Measurements from ENCODE around the gene ABCA4.

The ABCA4 gene

DNA sequence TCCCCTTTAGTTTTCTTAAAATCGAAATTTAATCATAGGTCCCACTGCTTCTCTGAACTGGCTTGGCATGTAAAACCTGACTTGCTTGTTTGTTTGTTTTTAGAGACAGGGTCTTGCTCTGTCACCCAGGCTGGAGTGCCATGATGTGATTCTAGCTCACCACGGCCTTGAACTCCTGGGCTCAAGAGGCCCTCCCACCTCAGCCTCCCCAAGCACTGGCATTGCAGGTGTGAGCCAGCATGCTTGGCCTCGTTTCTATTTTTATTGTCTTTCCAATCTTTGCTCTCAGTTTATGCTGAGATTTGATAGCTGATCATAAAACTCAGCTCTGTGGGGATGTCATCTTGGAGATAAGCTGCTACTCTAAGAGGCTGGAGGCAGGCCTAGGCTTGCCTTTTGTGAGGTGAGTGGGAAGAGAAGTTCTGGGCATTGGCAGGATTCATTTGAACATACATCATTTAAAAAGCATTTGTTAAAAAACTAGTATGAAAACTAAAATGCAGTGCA lies 160.3 kb downstream of the ABCA4 start:
- no peak overlapping the region for H3K27ac ChIP-seq (replicated peaks; ENCODE audit: low read length)
- no peak overlapping the region for H3K9ac ChIP-seq (ENCODE audit: low read depth, low read length, poor library complexity)
- no peak for DNase-seq (ENCODE audit: low spot score)

DNA sequence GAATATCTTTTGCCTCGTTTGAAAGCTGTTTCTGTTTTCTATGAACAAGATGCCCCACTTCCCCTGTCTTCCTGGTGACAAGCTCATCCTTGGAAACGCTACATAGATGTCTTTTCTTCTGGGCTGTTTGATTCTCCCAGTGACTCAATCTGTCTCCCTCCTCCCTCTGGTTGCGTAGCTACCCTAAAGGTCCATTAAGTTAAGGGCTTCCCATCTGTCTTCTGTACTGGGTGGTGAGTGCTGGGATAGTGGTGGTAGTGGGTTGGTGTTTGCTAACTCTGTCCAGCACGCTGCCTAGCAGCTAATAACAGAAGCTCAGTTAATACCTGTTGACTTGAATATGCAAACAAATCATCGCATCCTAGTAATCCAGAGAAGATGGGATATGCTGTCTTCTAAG lies 161.5 kb downstream of the ABCA4 start:
- H3K4me3 ChIP-seq (ENCODE audit: low read length in 2 of 2): no peak overlapping the region

More for the DNA sequence above, 160.3 kb downstream of the ABCA4 start:
- no peak overlapping the region for H2BK120ac ChIP-seq (ENCODE audit: low read depth, low read length)
- H2AFZ ChIP-seq (ENCODE audit: low read length): no peak overlapping the region
- no peak overlapping the region for H3K14ac ChIP-seq (ENCODE audit: low read length)
- no peak overlapping the region for H3K23ac ChIP-seq (ENCODE audit: low read depth, low read length, poor library complexity)
- no peaks in the 10 kb centered on the region for H3K79me1 ChIP-seq (ENCODE audit: low read depth, low read length)
- no CpG with 5 or more reads among the region's 3 CpGs for WGBS, 2 donors (ENCODE audit: extremely low coverage in 2 of 2, insufficient read length in 2 of 2, insufficient replicate concordance in 1 of 2)
- no peaks in the 10 kb centered on the region for H3K4me1 ChIP-seq (ENCODE audit: control insufficient read depth in 2 of 2, insufficient read depth in 1 of 2, low read depth in 1 of 2, low read length in 2 of 2)
- no peak overlapping the region for H3K4ac ChIP-seq (ENCODE audit: low read length)
- H2AK5ac ChIP-seq (ENCODE audit: low read depth, low read length): no peak overlapping the region
- H3K36me3 ChIP-seq (replicated peaks in 1 of 2; ENCODE audit: control insufficient read depth in 2 of 2, insufficient read depth in 2 of 2, low read length in 2 of 2): no peaks in the 10 kb centered on the region
- H4K91ac ChIP-seq (ENCODE audit: low read depth, low read length, poor library complexity): no peak overlapping the region
- no peak overlapping the region for H2BK15ac ChIP-seq (ENCODE audit: low read length)
- no peak overlapping the region for H2BK12ac ChIP-seq (ENCODE audit: low read length)
- no peak overlapping the region for H2BK5ac ChIP-seq (ENCODE audit: low read length)
- no peak overlapping the region for H3K18ac ChIP-seq (ENCODE audit: low read length)
- peaks cover 7 to 8% of the 10 kb centered on the region in 2 donors for H3K9me3 ChIP-seq (replicated peaks in 1 of 2; ENCODE audit: control insufficient read depth in 2 of 2, insufficient read depth in 1 of 2, low read depth in 1 of 2, low read length in 2 of 2)
- no peak overlapping the region for H3K4me2 ChIP-seq (ENCODE audit: insufficient read depth, low read length, poor library complexity, severe bottlenecking)
- H3K4me3 ChIP-seq (ENCODE audit: low read length in 2 of 2): no peak overlapping the region
- H3K27me3 ChIP-seq (ENCODE audit: control insufficient read depth in 3 of 3, insufficient read depth in 3 of 3, low read depth in 1 of 3, low read length in 3 of 3): peaks cover 0 to 13% (median 0%) of the 10 kb centered on the region in 3 experiments
- H4K8ac ChIP-seq (ENCODE audit: low read depth, low read length): no peak overlapping the region

DNA sequence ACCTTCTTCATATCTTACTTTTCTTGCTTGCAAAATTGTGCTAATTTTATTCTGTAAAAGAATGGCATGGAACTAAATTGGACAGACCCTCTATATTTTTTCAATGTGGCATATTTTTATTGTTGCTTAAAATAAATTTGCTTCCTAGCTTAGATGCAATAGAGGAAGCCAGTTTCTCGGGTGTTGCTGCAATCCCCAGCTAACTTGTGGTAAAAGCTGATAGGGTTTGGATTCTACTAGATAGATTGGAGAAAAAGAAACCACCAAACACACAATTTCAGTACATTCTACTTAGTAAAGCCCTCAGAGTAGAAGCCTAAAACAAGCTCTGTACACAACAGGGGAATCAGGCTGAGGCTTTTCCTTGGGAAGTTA lies 162.2 kb downstream of the ABCA4 start:
- DNase-seq (ENCODE audit: low spot score): no peak
- WGBS, 2 donors (ENCODE audit: extremely low coverage in 2 of 2, insufficient read length in 2 of 2, insufficient replicate concordance in 1 of 2): no CpG with 5 or more reads among the region's 1 CpG
- no peak overlapping the region for H2AFZ ChIP-seq (ENCODE audit: low read length)
- peaks cover 0 to 13% (median 0%) of the 10 kb centered on the region in 3 experiments for H3K27me3 ChIP-seq (ENCODE audit: control insufficient read depth in 3 of 3, insufficient read depth in 3 of 3, low read depth in 1 of 3, low read length in 3 of 3)
- no peaks in the 10 kb centered on the region for H3K79me1 ChIP-seq (ENCODE audit: low read depth, low read length)
- H3K27ac ChIP-seq (replicated peaks; ENCODE audit: low read length): no peak overlapping the region
- no peak overlapping the region for H3K4me2 ChIP-seq (ENCODE audit: insufficient read depth, low read length, poor library complexity, severe bottlenecking)
- H3K36me3 ChIP-seq (replicated peaks in 1 of 2; ENCODE audit: control insufficient read depth in 2 of 2, insufficient read depth in 2 of 2, low read length in 2 of 2): no peaks in the 10 kb centered on the region
- H2BK120ac ChIP-seq (ENCODE audit: low read depth, low read length): no peak overlapping the region
- no peak overlapping the region for H4K91ac ChIP-seq (ENCODE audit: low read depth, low read length, poor library complexity)
- H2AK5ac ChIP-seq (ENCODE audit: low read depth, low read length): no peak overlapping the region
- H3K18ac ChIP-seq (ENCODE audit: low read length): no peak overlapping the region
- H3K23ac ChIP-seq (ENCODE audit: low read depth, low read length, poor library complexity): no peak overlapping the region
- no peaks in the 10 kb centered on the region for H3K4me1 ChIP-seq (ENCODE audit: control insufficient read depth in 2 of 2, insufficient read depth in 1 of 2, low read depth in 1 of 2, low read length in 2 of 2)
- no peak overlapping the region for H2BK15ac ChIP-seq (ENCODE audit: low read length)
- H3K9me3 ChIP-seq (replicated peaks in 1 of 2; ENCODE audit: control insufficient read depth in 2 of 2, insufficient read depth in 1 of 2, low read depth in 1 of 2, low read length in 2 of 2): peaks cover 7 to 8% of the 10 kb centered on the region in 2 donors
- H3K14ac ChIP-seq (ENCODE audit: low read length): no peak overlapping the region
- H3K9ac ChIP-seq (ENCODE audit: low read depth, low read length, poor library complexity): no peak overlapping the region
- H2BK5ac ChIP-seq (ENCODE audit: low read length): no peak overlapping the region
- no peak overlapping the region for H2BK12ac ChIP-seq (ENCODE audit: low read length)
- H3K4ac ChIP-seq (ENCODE audit: low read length): no peak overlapping the region
- no peak overlapping the region for H3K4me3 ChIP-seq (ENCODE audit: low read length in 2 of 2)
- H4K8ac ChIP-seq (ENCODE audit: low read depth, low read length): no peak overlapping the region

More for the DNA sequence above, 161.5 kb downstream of the ABCA4 start:
- WGBS, 2 donors (ENCODE audit: extremely low coverage in 2 of 2, insufficient read length in 2 of 2, insufficient replicate concordance in 1 of 2): no CpG with 5 or more reads among the region's 5 CpGs
- H4K8ac ChIP-seq (ENCODE audit: low read depth, low read length): no peak overlapping the region
- H3K4ac ChIP-seq (ENCODE audit: low read length): no peak overlapping the region
- H4K91ac ChIP-seq (ENCODE audit: low read depth, low read length, poor library complexity): no peak overlapping the region
- H3K36me3 ChIP-seq (replicated peaks in 1 of 2; ENCODE audit: control insufficient read depth in 2 of 2, insufficient read depth in 2 of 2, low read length in 2 of 2): no peaks in the 10 kb centered on the region
- H2BK15ac ChIP-seq (ENCODE audit: low read length): no peak overlapping the region
- H2AFZ ChIP-seq (ENCODE audit: low read length): no peak overlapping the region
- no peak overlapping the region for H3K27ac ChIP-seq (replicated peaks; ENCODE audit: low read length)
- no peak overlapping the region for H3K14ac ChIP-seq (ENCODE audit: low read length)
- H3K4me1 ChIP-seq (ENCODE audit: control insufficient read depth in 2 of 2, insufficient read depth in 1 of 2, low read depth in 1 of 2, low read length in 2 of 2): no peaks in the 10 kb centered on the region
- H3K27me3 ChIP-seq (ENCODE audit: control insufficient read depth in 3 of 3, insufficient read depth in 3 of 3, low read depth in 1 of 3, low read length in 3 of 3): peaks cover 0 to 13% (median 0%) of the 10 kb centered on the region in 3 experiments
- H2AK5ac ChIP-seq (ENCODE audit: low read depth, low read length): no peak overlapping the region
- no peak overlapping the region for H3K18ac ChIP-seq (ENCODE audit: low read length)
- no peak for DNase-seq (ENCODE audit: low spot score)
- no peak overlapping the region for H3K23ac ChIP-seq (ENCODE audit: low read depth, low read length, poor library complexity)
- H3K4me2 ChIP-seq (ENCODE audit: insufficient read depth, low read length, poor library complexity, severe bottlenecking): no peak overlapping the region
- no peak overlapping the region for H3K9ac ChIP-seq (ENCODE audit: low read depth, low read length, poor library complexity)
- H3K79me1 ChIP-seq (ENCODE audit: low read depth, low read length): no peaks in the 10 kb centered on the region
- no peak overlapping the region for H2BK12ac ChIP-seq (ENCODE audit: low read length)
- H2BK120ac ChIP-seq (ENCODE audit: low read depth, low read length): no peak overlapping the region
- no peak overlapping the region for H2BK5ac ChIP-seq (ENCODE audit: low read length)
- H3K9me3 ChIP-seq (replicated peaks in 1 of 2; ENCODE audit: control insufficient read depth in 2 of 2, insufficient read depth in 1 of 2, low read depth in 1 of 2, low read length in 2 of 2): peaks cover 7 to 8% of the 10 kb centered on the region in 2 donors

DNA sequence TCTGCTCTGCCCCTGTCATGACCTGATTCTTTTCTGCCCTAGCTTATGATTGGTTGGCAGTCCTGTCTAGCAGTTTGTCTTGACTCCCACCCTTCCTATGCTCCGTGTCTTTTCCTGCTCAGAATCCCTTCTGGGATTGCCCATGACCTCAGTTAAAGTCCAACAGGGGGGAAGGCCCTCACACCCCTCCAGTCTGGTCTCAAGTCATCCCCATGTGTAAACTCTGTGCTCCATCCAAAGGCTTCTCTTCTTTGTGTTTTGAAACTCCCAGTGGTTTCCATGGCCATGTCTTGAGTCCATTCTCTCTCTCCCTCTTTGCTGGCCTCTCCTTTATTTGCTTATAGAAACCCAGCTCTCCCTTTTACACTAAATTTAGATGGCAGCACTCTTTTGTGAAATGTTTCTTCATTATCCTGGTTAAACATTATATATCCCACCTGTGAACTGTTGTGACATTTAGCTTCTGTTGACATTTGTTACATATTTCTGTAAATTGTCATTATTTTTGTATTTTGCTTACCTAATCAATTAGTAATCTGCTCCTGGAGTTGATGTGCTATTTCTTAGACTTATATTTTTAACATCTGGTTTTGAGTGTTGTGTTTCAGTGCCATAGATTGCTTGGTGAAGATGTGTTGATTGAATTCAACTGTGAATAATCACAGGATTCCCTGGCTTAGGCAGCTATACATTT lies 162.8 kb downstream of the ABCA4 start:
- H2BK120ac ChIP-seq (ENCODE audit: low read depth, low read length): no peak overlapping the region
- H3K4me1 ChIP-seq (ENCODE audit: control insufficient read depth in 2 of 2, insufficient read depth in 1 of 2, low read depth in 1 of 2, low read length in 2 of 2): no peaks in the 10 kb centered on the region
- H3K4me2 ChIP-seq (ENCODE audit: insufficient read depth, low read length, poor library complexity, severe bottlenecking): no peak overlapping the region
- H2BK12ac ChIP-seq (ENCODE audit: low read length): no peak overlapping the region
- H2BK15ac ChIP-seq (ENCODE audit: low read length): no peak overlapping the region
- no peak overlapping the region for H2AFZ ChIP-seq (ENCODE audit: low read length)
- H3K4ac ChIP-seq (ENCODE audit: low read length): no peak overlapping the region
- WGBS, 2 donors (ENCODE audit: extremely low coverage in 2 of 2, insufficient read length in 2 of 2, insufficient replicate concordance in 1 of 2): no CpG with 5 or more reads among the region's 1 CpG
- H4K8ac ChIP-seq (ENCODE audit: low read depth, low read length): no peak overlapping the region
- H3K18ac ChIP-seq (ENCODE audit: low read length): no peak overlapping the region
- H3K9me3 ChIP-seq (replicated peaks in 1 of 2; ENCODE audit: control insufficient read depth in 2 of 2, insufficient read depth in 1 of 2, low read depth in 1 of 2, low read length in 2 of 2): peaks cover 7 to 8% of the 10 kb centered on the region in 2 donors
- peaks cover 0 to 12% (median 0%) of the 10 kb centered on the region in 3 experiments for H3K27me3 ChIP-seq (ENCODE audit: control insufficient read depth in 3 of 3, insufficient read depth in 3 of 3, low read depth in 1 of 3, low read length in 3 of 3)
- peak overlapping the region in 1 of 2 donors; percentile 16 for H3K4me3 ChIP-seq (ENCODE audit: low read length in 2 of 2)
- no peak overlapping the region for H4K91ac ChIP-seq (ENCODE audit: low read depth, low read length, poor library complexity)
- H3K79me1 ChIP-seq (ENCODE audit: low read depth, low read length): no peaks in the 10 kb centered on the region
- no peaks in the 10 kb centered on the region for H3K36me3 ChIP-seq (replicated peaks in 1 of 2; ENCODE audit: control insufficient read depth in 2 of 2, insufficient read depth in 2 of 2, low read length in 2 of 2)
- H2BK5ac ChIP-seq (ENCODE audit: low read length): no peak overlapping the region
- H3K23ac ChIP-seq (ENCODE audit: low read depth, low read length, poor library complexity): no peak overlapping the region
- no peak for DNase-seq (ENCODE audit: low spot score)
- H2AK5ac ChIP-seq (ENCODE audit: low read depth, low read length): no peak overlapping the region
- no peak overlapping the region for H3K14ac ChIP-seq (ENCODE audit: low read length)
- no peak overlapping the region for H3K27ac ChIP-seq (replicated peaks; ENCODE audit: low read length)
- no peak overlapping the region for H3K9ac ChIP-seq (ENCODE audit: low read depth, low read length, poor library complexity)

Measured in neuronal stem cell (in vitro differentiated cells).